IPS-15b (cell line): ENCODE results near the gene TMPRSS11A.

ENCODE experiments used
- H3K27me3 ChIP-seq: one replicate; pipeline ENCODE4 v1.6.1; 2013; ENCODE audit warnings: low read length; ENCODE audit not compliant: control insufficient read depth, insufficient read depth
- H3K36me3 ChIP-seq: one replicate; pipeline ENCODE4 v1.6.1; 2013; ENCODE audit warnings: low read length; ENCODE audit not compliant: control insufficient read depth, insufficient read depth
- H3K4me1 ChIP-seq: one replicate; pipeline ENCODE4 v1.6.1; 2013; ENCODE audit warnings: mild to moderate bottlenecking, low read length; ENCODE audit not compliant: control insufficient read depth, insufficient read depth
- H3K4me3 ChIP-seq: one replicate; pipeline ENCODE4 v1.5.1; 2013; ENCODE audit warnings: low read depth, low read length
- H3K9ac ChIP-seq: one replicate; pipeline ENCODE4 v1.6.1; 2013; ENCODE audit warnings: low read depth, mild to moderate bottlenecking, low read length
- H3K9me3 ChIP-seq: one replicate; pipeline ENCODE4 v1.6.1; 2013; ENCODE audit warnings: mild to moderate bottlenecking, low read length; ENCODE audit not compliant: control insufficient read depth, insufficient read depth

Gene TMPRSS11A

GRCh38 chr4:67935888-67936287, 27.4 kb downstream of the TMPRSS11A start:
- Histone ChIP-seq H3K27me3 (no peaks in the 10 kb centered on the region), H3K4me1 (no peaks in the 10 kb centered on the region), H3K9me3 (no peaks in the 10 kb centered on the region), H3K36me3 (no peaks in the 10 kb centered on the region), H3K9ac (no peak overlapping the region), H3K4me3 (no peak overlapping the region)

GRCh38 chr4:67934628-67935027, 28.7 kb downstream of the TMPRSS11A start:
- no peaks in the 10 kb centered on the region for H3K36me3 ChIP-seq
- H3K9me3 ChIP-seq = no peaks in the 10 kb centered on the region
- H3K27me3 ChIP-seq = no peaks in the 10 kb centered on the region
- no peak overlapping the region for H3K9ac ChIP-seq
- H3K4me1 ChIP-seq = no peaks in the 10 kb centered on the region
- H3K4me3 ChIP-seq = no peak overlapping the region

- H3K4me3 ChIP-seq = no peak overlapping the region
- no peak overlapping the region for H3K9ac ChIP-seq
- no peaks in the 10 kb centered on the region for H3K9me3 ChIP-seq
- H3K36me3 ChIP-seq = no peaks in the 10 kb centered on the region
- H3K27me3 ChIP-seq = no peaks in the 10 kb centered on the region
- H3K4me1 ChIP-seq = no peaks in the 10 kb centered on the region
These were observed 29.5 kb downstream of the TMPRSS11A start for GRCh38 chr4:67933755-67934154.

GRCh38 chr4:67933038-67933437, 30.3 kb downstream of the TMPRSS11A start:
- no peaks in the 10 kb centered on the region for H3K9me3 ChIP-seq
- no peak overlapping the region for H3K4me3 ChIP-seq
- H3K4me1 ChIP-seq = no peaks in the 10 kb centered on the region
- no peak overlapping the region for H3K9ac ChIP-seq
- no peaks in the 10 kb centered on the region for H3K36me3 ChIP-seq
- no peaks in the 10 kb centered on the region for H3K27me3 ChIP-seq

- H3K4me3 ChIP-seq = no peak overlapping the region
- no peak overlapping the region for H3K9ac ChIP-seq
- no peaks in the 10 kb centered on the region for H3K9me3 ChIP-seq
- H3K36me3 ChIP-seq = no peaks in the 10 kb centered on the region
- no peaks in the 10 kb centered on the region for H3K4me1 ChIP-seq
- no peaks in the 10 kb centered on the region for H3K27me3 ChIP-seq
These were observed 32.0 kb downstream of the TMPRSS11A start for GRCh38 chr4:67931256-67931655.

- Histone ChIP-seq H3K4me1 (no peaks in the 10 kb centered on the region), H3K9ac (no peak overlapping the region), H3K36me3 (no peaks in the 10 kb centered on the region), H3K9me3 (no peaks in the 10 kb centered on the region), H3K4me3 (no peak overlapping the region), H3K27me3 (no peaks in the 10 kb centered on the region)
These were observed 33.9 kb downstream of the TMPRSS11A start for GRCh38 chr4:67929426-67929825.

GRCh38 chr4:67928546-67928945, 34.7 kb downstream of the TMPRSS11A start:
- no peaks in the 10 kb centered on the region for H3K27me3 ChIP-seq
- H3K4me3 ChIP-seq = no peak overlapping the region
- no peaks in the 10 kb centered on the region for H3K9me3 ChIP-seq
- H3K4me1 ChIP-seq = no peaks in the 10 kb centered on the region
- no peak overlapping the region for H3K9ac ChIP-seq
- H3K36me3 ChIP-seq = no peaks in the 10 kb centered on the region

GRCh38 chr4:67927251-67927650, 36.0 kb downstream of the TMPRSS11A start:
- H3K4me1 ChIP-seq = no peaks in the 10 kb centered on the region
- no peak overlapping the region for H3K9ac ChIP-seq
- H3K36me3 ChIP-seq = no peaks in the 10 kb centered on the region
- H3K27me3 ChIP-seq = no peaks in the 10 kb centered on the region
- H3K4me3 ChIP-seq = no peak overlapping the region
- no peaks in the 10 kb centered on the region for H3K9me3 ChIP-seq

- no peaks in the 10 kb centered on the region for H3K4me1 ChIP-seq
- H3K9ac ChIP-seq = no peak overlapping the region
- H3K36me3 ChIP-seq = no peaks in the 10 kb centered on the region
- no peaks in the 10 kb centered on the region for H3K27me3 ChIP-seq
- no peaks in the 10 kb centered on the region for H3K9me3 ChIP-seq
- no peak overlapping the region for H3K4me3 ChIP-seq
These were observed 36.8 kb downstream of the TMPRSS11A start for GRCh38 chr4:67926485-67926884.

- no peaks in the 10 kb centered on the region for H3K9me3 ChIP-seq
- H3K4me1 ChIP-seq = no peaks in the 10 kb centered on the region
- H3K4me3 ChIP-seq = no peak overlapping the region
- no peak overlapping the region for H3K9ac ChIP-seq
- H3K36me3 ChIP-seq = no peaks in the 10 kb centered on the region
- no peaks in the 10 kb centered on the region for H3K27me3 ChIP-seq
These were observed 40.6 kb downstream of the TMPRSS11A start for GRCh38 chr4:67922697-67923096.

GRCh38 chr4:67918428-67918827, 44.9 kb downstream of the TMPRSS11A start:
- H3K4me1 ChIP-seq = no peaks in the 10 kb centered on the region

GRCh38 chr4:67915400-67915966, 47.8 kb downstream of the TMPRSS11A start:
- H3K36me3 ChIP-seq = no peaks in the 10 kb centered on the region
- no peak overlapping the region for H3K4me3 ChIP-seq
- H3K27me3 ChIP-seq = no peaks in the 10 kb centered on the region
- H3K9me3 ChIP-seq = no peaks in the 10 kb centered on the region
- H3K9ac ChIP-seq = no peak overlapping the region
- no peaks in the 10 kb centered on the region for H3K4me1 ChIP-seq

More at GRCh38 chr4:67918428-67918827, 44.9 kb downstream of the TMPRSS11A start:
- no peaks in the 10 kb centered on the region for H3K27me3 ChIP-seq
- H3K4me3 ChIP-seq = no peak overlapping the region
- H3K9me3 ChIP-seq = no peaks in the 10 kb centered on the region
- no peak overlapping the region for H3K9ac ChIP-seq
- no peaks in the 10 kb centered on the region for H3K36me3 ChIP-seq
